ENCODE data around the gene INPP5A.

GRCh38 chr10:132721725-132722124, 184.1 kb downstream of the INPP5A start:
- no peak for TF ChIP-seq POLR2A (IDR thresholded peaks at IDR 0.05)
- no peak for TF ChIP-seq CTCF (IDR thresholded peaks at IDR 0.05)
